OCI-LY7 (cell line): Measurements from ENCODE around the gene MRPL19. TPM values are rescaled to one million over a fixed set of nuclear protein-coding genes. Genes with fewer than 3 reads are reported as not detected.

ENCODE experiments used
- BruUV-seq: library from RNA; stranded (reverse); fragments of 400-500 nt; replicated peaks from 2 replicates; lab custom pipeline; 2021; lab: Mats Ljungman, UMichigan
- CTCF ChIA-PET: fragments of 300-600 bp; sonication (Branson Sonifier 250); formaldehyde crosslinking; loops from one replicate; lab custom pipeline; 2022; ENCODE audit warnings: antibody characterized with exemption; ENCODE audit not compliant: unreplicated experiment; lab: Charles Lee
- POLR2A ChIA-PET: fragments of 300-600 bp; sonication (Branson Sonifier 250); formaldehyde crosslinking; loops from one replicate; lab custom pipeline; 2022; ENCODE audit warnings: antibody characterized with exemption; lab: Charles Lee
- DNase-seq: peaks from one replicate; pipeline ENCODE4 v3.0.0-alpha.2; 2015; ENCODE audit warnings: low spot score
- H2AFZ ChIP-seq: fragments of 200-600 bp; sonication (generic), shearing (Covaris generic); 2 replicates; pipeline ENCODE4 v1.6.1; 2014; ENCODE audit warnings: mild to moderate bottlenecking, antibody characterized with exemption, low read length, moderate library complexity
- H3K27ac ChIP-seq: fragments of 200-600 bp; sonication (generic); 2 replicates; pipeline ENCODE4 v1.5.1; 2014; ENCODE audit warnings: mixed run types, low read depth, mild to moderate bottlenecking, moderate library complexity, low read length, inconsistent platforms; ENCODE audit not compliant: poor library complexity, severe bottlenecking
- H3K36me3 ChIP-seq: fragments of 200-600 bp; sonication (generic); 2 replicates; pipeline ENCODE4 v1.6.1; 2014; ENCODE audit warnings: mild to moderate bottlenecking, antibody characterized with exemption, low read length, moderate library complexity, mixed read lengths; ENCODE audit not compliant: insufficient read depth
- H3K4me1 ChIP-seq: fragments of 200-600 bp; sonication (generic); 2 replicates; pipeline ENCODE4 v1.5.1; 2014; ENCODE audit warnings: mild to moderate bottlenecking, low read length; ENCODE audit not compliant: insufficient read depth, poor library complexity, severe bottlenecking
- H3K4me2 ChIP-seq: fragments of 200-600 bp; sonication (generic); 2 replicates; pipeline ENCODE4 v1.6.1; 2014; ENCODE audit warnings: mild to moderate bottlenecking, low read length
- H3K4me3 ChIP-seq: fragments of 200-600 bp; sonication (generic); 2 replicates; pipeline ENCODE4 v1.5.1; 2014; ENCODE audit warnings: mild to moderate bottlenecking, low read depth, low read length; ENCODE audit not compliant: poor library complexity, severe bottlenecking
- H3K79me2 ChIP-seq: fragments of 200-600 bp; sonication (generic); 2 replicates; pipeline ENCODE4 v1.6.1; 2016; ENCODE audit warnings: low read depth, mild to moderate bottlenecking, low read length, moderate library complexity, mixed read lengths; ENCODE audit not compliant: insufficient read depth
- H3K9me2 ChIP-seq: fragments of 200-600 bp; sonication (generic); 2 replicates; pipeline ENCODE4 v1.6.1; 2016; ENCODE audit warnings: mild to moderate bottlenecking, low read length, mixed read lengths; ENCODE audit not compliant: insufficient read depth
- H3K9me3 ChIP-seq: fragments of 200-600 bp; sonication (generic); 2 replicates; pipeline ENCODE4 v1.6.1; 2014; ENCODE audit warnings: mild to moderate bottlenecking, mixed run types, low read length, mixed read lengths
- H4K20me1 ChIP-seq: fragments of 200-600 bp; sonication (generic); 2 replicates; pipeline ENCODE4 v1.6.1; 2014; ENCODE audit warnings: mild to moderate bottlenecking, antibody characterized with exemption, low read length, moderate library complexity, mixed read lengths; ENCODE audit not compliant: insufficient read depth
- EZH2phosphoT487 ChIP-seq: fragments of 200-600 bp; sonication (generic); IDR thresholded peaks from 2 replicates; pipeline ENCODE4 v1.6.1; 2018; ENCODE audit warnings: low read depth, borderline replicate concordance, mild to moderate bottlenecking, mixed run types, antibody characterized with exemption, low read length, moderate library complexity, mixed read lengths
- intact Hi-C: fragments of 100-400 bp; cut with micrococcal nuclease; formaldehyde crosslinking; loops from one replicate; pipeline ENCODE4 v1.10.0; 2022; ENCODE audit not compliant: unreplicated experiment
- total RNA-seq, 2 experiments: library from RNA; depleted of rRNA in 1 of 2; stranded (reverse); fragments of >200 nt in 1 of 2; shearing (Covaris generic) in 1 of 2; gene quantifications; 2 replicates each; pipeline ENCODE4 v1.2.3, GENCODE V29; 2014 to 2022
- TF ChIP-seq, protein P1 (sequence below): fragments of 200-600 bp; sonication (generic); conservative IDR thresholded peaks from 2 replicates; pipeline ENCODE4 v1.5.1; 2014; ENCODE audit warnings: mild to moderate bottlenecking, antibody characterized with exemption, low read length, moderate library complexity, mixed read lengths

The MRPL19 gene
- total RNA-seq, 2 experiments from 2014 or later, result 42.6 to 52.7 TPM

DNA sequence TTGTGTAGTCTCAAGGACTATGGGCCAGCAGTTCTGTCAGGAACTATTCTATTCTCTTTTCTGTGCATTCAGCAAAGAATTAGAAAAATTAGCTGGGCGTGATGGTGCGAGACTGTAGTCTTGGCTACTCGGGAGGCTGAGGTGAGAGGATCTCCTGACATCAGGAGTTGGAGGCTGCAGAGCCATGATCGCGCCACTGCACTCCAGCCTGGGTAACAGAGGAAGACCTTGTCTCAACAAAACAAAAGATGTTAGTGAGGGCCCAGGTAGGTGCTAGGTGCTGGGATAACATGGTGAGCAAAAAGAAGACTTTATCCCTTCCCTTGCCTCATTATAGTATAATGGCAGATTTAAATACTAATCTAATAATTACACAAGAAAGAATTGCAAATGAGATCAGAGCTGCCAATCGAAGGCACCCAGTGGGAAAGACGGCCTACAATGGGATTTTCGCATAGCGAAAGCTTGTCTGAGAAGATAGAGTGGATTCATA is 447 bp upstream of the MRPL19 start:
- peaks cover 16% of the 10 kb centered on the region for H3K4me1 ChIP-seq
- H4K20me1 ChIP-seq, result no peaks in the 10 kb centered on the region
- H2AFZ ChIP-seq, result peak overlapping the region; percentile 97
- DNase-seq, result no peak
- H3K36me3 ChIP-seq, result peaks cover 30% of the 10 kb centered on the region
- H3K4me2 ChIP-seq, result peak overlapping the region; percentile 97
- ChIA-PET CTCF (no interaction called here), POLR2A (interaction anchor here (0.5 to 2.1 kb wide), 4 partner anchors 9 to 974 kb away, joined by 3 to 12 read pairs (median 6); no protein-coding TSS in a partner anchor)
- H3K4me3 ChIP-seq, result peak overlapping the region; percentile 83
- no peaks in the 10 kb centered on the region for H3K9me2 ChIP-seq
- H3K79me2 ChIP-seq, result peaks cover 29% of the 10 kb centered on the region
- no peaks in the 10 kb centered on the region for H3K9me3 ChIP-seq
- BruUV-seq, result TSS peak; percentile 50
- H3K27ac ChIP-seq, result peak overlapping the region; percentile 52
- intact Hi-C loops, result loop anchor here (2.0 to 5.0 kb wide), 2 partner anchors 65 to 814 kb away; partner anchors contain the start of genes GCFC2 and HK2
- TF ChIP-seq EZH2phosphoT487, result no peak
- TF ChIP-seq, protein P1, sequence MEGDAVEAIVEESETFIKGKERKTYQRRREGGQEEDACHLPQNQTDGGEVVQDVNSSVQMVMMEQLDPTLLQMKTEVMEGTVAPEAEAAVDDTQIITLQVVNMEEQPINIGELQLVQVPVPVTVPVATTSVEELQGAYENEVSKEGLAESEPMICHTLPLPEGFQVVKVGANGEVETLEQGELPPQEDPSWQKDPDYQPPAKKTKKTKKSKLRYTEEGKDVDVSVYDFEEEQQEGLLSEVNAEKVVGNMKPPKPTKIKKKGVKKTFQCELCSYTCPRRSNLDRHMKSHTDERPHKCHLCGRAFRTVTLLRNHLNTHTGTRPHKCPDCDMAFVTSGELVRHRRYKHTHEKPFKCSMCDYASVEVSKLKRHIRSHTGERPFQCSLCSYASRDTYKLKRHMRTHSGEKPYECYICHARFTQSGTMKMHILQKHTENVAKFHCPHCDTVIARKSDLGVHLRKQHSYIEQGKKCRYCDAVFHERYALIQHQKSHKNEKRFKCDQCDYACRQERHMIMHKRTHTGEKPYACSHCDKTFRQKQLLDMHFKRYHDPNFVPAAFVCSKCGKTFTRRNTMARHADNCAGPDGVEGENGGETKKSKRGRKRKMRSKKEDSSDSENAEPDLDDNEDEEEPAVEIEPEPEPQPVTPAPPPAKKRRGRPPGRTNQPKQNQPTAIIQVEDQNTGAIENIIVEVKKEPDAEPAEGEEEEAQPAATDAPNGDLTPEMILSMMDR, result no peak

DNA sequence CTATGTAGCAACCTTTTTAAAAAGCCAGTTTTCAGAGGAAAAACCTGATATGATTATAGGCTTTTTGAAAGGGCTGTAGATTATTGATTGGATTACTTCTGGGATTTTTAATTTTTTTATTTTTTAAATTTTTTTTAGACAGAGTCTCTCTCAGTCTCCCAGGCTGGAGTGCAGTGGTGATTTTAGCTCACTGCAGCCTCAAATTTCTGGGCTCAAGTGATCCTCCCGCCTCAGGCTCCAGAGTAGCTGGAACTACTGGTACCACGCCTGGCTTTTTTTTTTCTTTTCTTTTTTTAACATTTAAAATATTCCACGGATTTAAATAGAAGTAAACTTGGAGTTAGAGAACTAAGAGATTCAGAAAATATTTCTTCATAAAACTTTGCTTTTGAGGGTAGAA is 1.2 kb downstream of the MRPL19 start:
- H4K20me1 ChIP-seq, result no peaks in the 10 kb centered on the region
- peak overlapping the region; percentile 97 for H3K4me2 ChIP-seq
- peak overlapping the region; percentile 83 for H3K4me3 ChIP-seq
- no TSS peak for BruUV-seq
- peaks cover 16% of the 10 kb centered on the region for H3K4me1 ChIP-seq
- H3K79me2 ChIP-seq, result peaks cover 33% of the 10 kb centered on the region
- intact Hi-C loops, result loop anchor here (2.0 to 5.0 kb wide), 2 partner anchors 63 to 815 kb away; partner anchors contain the start of genes GCFC2 and HK2
- no peaks in the 10 kb centered on the region for H3K9me3 ChIP-seq
- peak overlapping the region; percentile 97; the same call in 1 of the 2 replicates for H2AFZ ChIP-seq
- ChIA-PET POLR2A (interaction anchor here (0.6 to 2.1 kb wide), 5 partner anchors 8 to 64 kb away, joined by 3 to 7 read pairs (median 4); no protein-coding TSS in a partner anchor), CTCF (no interaction called here)
- no peak for DNase-seq
- peaks cover 46% of the 10 kb centered on the region for H3K36me3 ChIP-seq
- no peak for TF ChIP-seq EZH2phosphoT487
- TF ChIP-seq, protein P1, result 0 out of 2 replicates have a peak, but pooled peaks have one; percentile 16
- no peaks in the 10 kb centered on the region for H3K9me2 ChIP-seq
- H3K27ac ChIP-seq, result peak overlapping the region; percentile 52

- CTCF ChIA-PET, result no interaction called here
- BruUV-seq, result no TSS peak
These were observed 7.4 kb downstream of the MRPL19 start for GRCh38 chr2:75654012-75654411.

More at GRCh38 chr2:75654012-75654411, 7.4 kb downstream of the MRPL19 start:
- no peak for DNase-seq
- Histone ChIP-seq H3K4me1 (no peaks in the 10 kb centered on the region), H3K36me3 (peaks cover 100% of the 10 kb centered on the region), H2AFZ (no peak overlapping the region), H3K4me3 (no peak overlapping the region), H4K20me1 (no peaks in the 10 kb centered on the region), H3K4me2 (no peak overlapping the region), H3K9me3 (no peaks in the 10 kb centered on the region), H3K27ac (no peak overlapping the region), H3K9me2 (no peaks in the 10 kb centered on the region), H3K79me2 (peaks cover 13% of the 10 kb centered on the region; the same call in 1 of the 2 replicates)
- TF ChIP-seq EZH2phosphoT487, result no peak
- TF ChIP-seq, protein P1, result peak; percentile 34
- POLR2A ChIA-PET, result interaction anchor here (1.9 kb wide), 1 partner anchor 11 kb away, joined by 10 read pairs; no protein-coding TSS in a partner anchor
- intact Hi-C loops, result no loop called here
